Measurements from ENCODE around the gene TCEANC.

TCEANC gene

DNA sequence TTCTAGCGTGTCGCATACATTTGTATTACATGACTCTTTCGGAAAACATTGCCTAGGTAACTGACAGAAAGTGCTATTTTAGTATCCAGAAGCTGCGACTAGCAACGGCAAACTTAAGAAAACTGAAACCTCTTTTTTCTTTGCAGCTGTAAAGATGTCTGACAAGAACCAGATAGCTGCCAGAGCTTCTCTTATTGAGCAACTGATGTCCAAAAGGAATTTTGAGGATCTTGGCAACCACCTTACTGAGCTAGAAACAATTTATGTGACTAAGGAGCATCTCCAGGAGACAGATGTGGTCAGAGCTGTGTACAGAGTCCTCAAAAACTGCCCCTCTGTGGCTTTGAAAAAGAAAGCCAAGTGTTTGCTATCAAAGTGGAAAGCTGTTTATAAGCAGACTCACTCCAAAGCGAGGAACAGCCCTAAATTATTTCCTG is 9.4 kb downstream of the TCEANC start:
- no peak for TF ChIP-seq CTCF (IDR thresholded peaks at IDR 0.05)

DNA sequence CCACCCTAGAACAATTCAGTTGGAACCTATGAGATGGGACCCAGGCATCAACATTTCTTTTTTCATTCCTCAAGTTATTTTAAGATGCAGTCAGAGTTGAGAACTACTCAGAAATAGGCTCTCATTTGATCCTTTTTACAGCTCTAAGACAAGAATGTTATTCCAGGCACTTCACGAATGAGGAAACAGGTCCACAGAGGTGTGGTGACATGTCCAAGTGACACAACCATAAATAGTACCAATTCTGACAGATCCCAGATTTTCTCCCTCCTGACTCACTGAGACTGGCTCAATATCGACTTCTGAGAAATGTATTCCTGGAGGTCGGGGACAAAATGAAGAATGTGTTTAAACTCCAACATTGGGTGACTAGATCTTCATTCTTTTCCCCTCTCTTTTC is 11.1 kb downstream of the TCEANC start:
- no peak for TF ChIP-seq CTCF (IDR thresholded peaks at IDR 0.05)

GRCh38 chrX:13666836-13667235 is 13.9 kb downstream of the TCEANC start:
- TF ChIP-seq CTCF (IDR thresholded peaks at IDR 0.05) = no peak

GRCh38 chrX:13667919-13668318 is 15.0 kb downstream of the TCEANC start:
- no peak for TF ChIP-seq CTCF (IDR thresholded peaks at IDR 0.05)

GRCh38 chrX:13669246-13669737 is 16.4 kb downstream of the TCEANC start:
- TF ChIP-seq CTCF (IDR thresholded peaks at IDR 0.05) = no peak

GRCh38 chrX:13670197-13670596 is 17.3 kb downstream of the TCEANC start:
- no peak for TF ChIP-seq CTCF (IDR thresholded peaks at IDR 0.05)

DNA sequence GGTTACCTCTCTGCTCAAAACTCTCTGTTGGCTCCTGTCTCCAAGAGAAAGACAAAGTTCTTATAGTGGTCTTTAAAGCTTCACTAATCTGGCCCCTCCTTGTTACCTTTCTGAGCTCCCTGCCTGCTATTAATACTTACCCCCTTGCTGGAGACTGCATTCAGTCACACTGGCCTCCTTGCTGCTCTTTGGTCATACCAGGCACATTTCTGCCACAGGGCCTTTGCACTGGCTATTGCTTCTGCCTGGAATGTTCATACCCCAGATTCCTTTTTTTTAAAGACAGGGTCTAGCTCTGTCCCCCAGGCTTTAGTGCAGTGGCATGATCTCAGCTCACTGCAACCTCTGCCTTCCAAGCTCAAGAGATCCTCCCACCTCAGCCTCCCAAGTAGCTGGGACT is 20.1 kb downstream of the TCEANC start:
- no peak for TF ChIP-seq CTCF (IDR thresholded peaks at IDR 0.05)

DNA sequence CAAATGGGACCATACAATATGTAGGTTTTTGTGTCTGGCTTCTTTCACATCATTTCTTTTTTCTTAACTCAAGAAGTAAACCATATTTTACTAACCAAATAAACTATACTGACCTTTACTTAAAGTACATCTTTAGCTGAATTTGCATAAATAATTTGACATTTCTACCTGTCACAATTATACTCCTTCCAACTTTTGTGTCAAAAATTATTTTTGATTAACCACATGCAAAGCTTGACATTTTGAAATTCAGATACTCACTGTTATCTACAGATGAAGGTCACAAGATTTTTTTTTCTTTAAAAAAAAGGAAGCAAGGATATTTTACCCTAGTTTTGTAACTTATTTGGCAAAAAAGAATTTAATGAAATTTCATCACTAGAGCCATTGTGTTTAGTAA is 23.9 kb downstream of the TCEANC start:
- no peak for TF ChIP-seq CTCF (IDR thresholded peaks at IDR 0.05)

All from LNCAP (cell line).